SK-N-SH treated with all-trans-retinoic acid at 6 μM for 48 hours (cell line): ENCODE results near the gene KMT2A.

Experiments
- ATAC-seq: fragments of 200-7000 bp; cut with Tn5 transposase; 3 replicates; pipeline ENCODE4 v1.9.1; 2020; ENCODE audit warnings: mild to moderate bottlenecking, moderate library complexity
- ARNTL ChIP-seq: fragments of 450-650 bp; formaldehyde crosslinking; IDR thresholded peaks from 2 replicates; pipeline ENCODE4 v1.5.0; 2020; ENCODE audit warnings: low read depth, mild to moderate bottlenecking, moderate library complexity, borderline replicate concordance
- BACH2 ChIP-seq: fragments of 250-450 bp; sonication (Bioruptor Pico); IDR thresholded peaks from 2 replicates; pipeline ENCODE4 v1.9.0; 2021; ENCODE audit warnings: mild to moderate bottlenecking, borderline replicate concordance
- CSDC2 ChIP-seq: fragments of 250-450 bp; sonication (Bioruptor Pico); IDR thresholded peaks from 2 replicates; pipeline ENCODE4 v1.5.0; 2020; ENCODE audit warnings: mild to moderate bottlenecking, moderate library complexity
- ESRRG ChIP-seq: fragments of 250-450 bp; sonication (Bioruptor Pico); IDR thresholded peaks from 2 replicates; pipeline ENCODE4 v1.6.1; 2021; ENCODE audit warnings: mild to moderate bottlenecking
- GLIS3 ChIP-seq: fragments of 250-450 bp; sonication (Bioruptor Pico); IDR thresholded peaks from 2 replicates; pipeline ENCODE4 v1.5.0; 2020; ENCODE audit warnings: mild to moderate bottlenecking, moderate library complexity
- ISL1 ChIP-seq: fragments of 250-450 bp; sonication (Bioruptor Pico); IDR thresholded peaks from 2 replicates; pipeline ENCODE4 v2.1.2; 2022; ENCODE audit warnings: mild to moderate bottlenecking, moderate library complexity
- OSR1 ChIP-seq: fragments of 250-450 bp; sonication (Bioruptor Pico); IDR thresholded peaks from 2 replicates; pipeline ENCODE4 v1.8.0; 2022; ENCODE audit warnings: moderate library complexity, mild to moderate bottlenecking, inconsistent platforms
- POU6F1 ChIP-seq: fragments of 250-450 bp; sonication (Bioruptor Pico); IDR thresholded peaks from 2 replicates; pipeline ENCODE4 v1.8.0; 2021; ENCODE audit warnings: low read depth, mild to moderate bottlenecking, moderate library complexity, borderline replicate concordance
- PPARA ChIP-seq: fragments of 250-450 bp; sonication (Bioruptor Pico); IDR thresholded peaks from 2 replicates; pipeline ENCODE4 v1.5.0; 2020; ENCODE audit warnings: mild to moderate bottlenecking, borderline replicate concordance
- RARB ChIP-seq: fragments of 250-450 bp; sonication (Bioruptor Pico); IDR thresholded peaks from 2 replicates; pipeline ENCODE4 v1.8.0; 2021; ENCODE audit warnings: mild to moderate bottlenecking, moderate library complexity
- SNAI2 ChIP-seq: fragments of 250-450 bp; sonication (Bioruptor Pico); IDR thresholded peaks from 2 replicates; pipeline ENCODE4 v1.5.0; 2020; ENCODE audit warnings: mild to moderate bottlenecking, moderate library complexity
- TCF4 ChIP-seq: fragments of 250-450 bp; sonication (Bioruptor Pico); IDR thresholded peaks from 2 replicates; pipeline ENCODE4 v1.8.0; 2021; ENCODE audit warnings: mild to moderate bottlenecking, moderate library complexity, borderline replicate concordance
- TOX ChIP-seq: fragments of 250-450 bp; sonication (Bioruptor Pico); IDR thresholded peaks from 2 replicates; pipeline ENCODE4 v1.8.0; 2021; ENCODE audit warnings: mild to moderate bottlenecking, moderate library complexity, borderline replicate concordance
- ZC3H10 ChIP-seq: fragments of 250-450 bp; sonication (Bioruptor Pico); IDR thresholded peaks from 2 replicates; pipeline ENCODE4 v1.5.1; 2021; ENCODE audit warnings: mild to moderate bottlenecking, moderate library complexity
- ZFP3 ChIP-seq: fragments of 250-450 bp; sonication (Bioruptor Pico); IDR thresholded peaks from 2 replicates; pipeline ENCODE4 v1.5.0; 2020; ENCODE audit warnings: mild to moderate bottlenecking, moderate library complexity
- ZFP30 ChIP-seq: fragments of 450-650 bp; formaldehyde crosslinking; IDR thresholded peaks from 2 replicates; pipeline ENCODE4 v1.5.0; 2022; ENCODE audit warnings: mild to moderate bottlenecking, moderate library complexity
- ZNF70 ChIP-seq: fragments of 450-650 bp; formaldehyde crosslinking; IDR thresholded peaks from 2 replicates; pipeline ENCODE4 v1.5.0; 2020; ENCODE audit warnings: mild to moderate bottlenecking, moderate library complexity
- ZNF8 ChIP-seq: fragments of 450-650 bp; formaldehyde crosslinking; IDR thresholded peaks from 2 replicates; pipeline ENCODE4 v1.5.0; 2020; ENCODE audit warnings: mild to moderate bottlenecking, moderate library complexity
- TF ChIP-seq, protein P1 (sequence below): fragments of 250-450 bp; sonication (Bioruptor Pico); IDR thresholded peaks from 2 replicates; pipeline ENCODE4 v1.5.0; 2020; ENCODE audit warnings: mild to moderate bottlenecking, moderate library complexity
- TF ChIP-seq, protein P2 (sequence below): fragments of 250-450 bp; sonication (Bioruptor Pico); IDR thresholded peaks from 2 replicates; pipeline ENCODE4 v1.5.1; 2020; ENCODE audit warnings: low read depth, mild to moderate bottlenecking, moderate library complexity
- TF ChIP-seq, protein P3 (sequence below): fragments of 250-450 bp; sonication (Bioruptor Pico); IDR thresholded peaks from 2 replicates; pipeline ENCODE4 v1.8.0; 2020; ENCODE audit warnings: mild to moderate bottlenecking, moderate library complexity, borderline replicate concordance

KMT2A gene

DNA sequence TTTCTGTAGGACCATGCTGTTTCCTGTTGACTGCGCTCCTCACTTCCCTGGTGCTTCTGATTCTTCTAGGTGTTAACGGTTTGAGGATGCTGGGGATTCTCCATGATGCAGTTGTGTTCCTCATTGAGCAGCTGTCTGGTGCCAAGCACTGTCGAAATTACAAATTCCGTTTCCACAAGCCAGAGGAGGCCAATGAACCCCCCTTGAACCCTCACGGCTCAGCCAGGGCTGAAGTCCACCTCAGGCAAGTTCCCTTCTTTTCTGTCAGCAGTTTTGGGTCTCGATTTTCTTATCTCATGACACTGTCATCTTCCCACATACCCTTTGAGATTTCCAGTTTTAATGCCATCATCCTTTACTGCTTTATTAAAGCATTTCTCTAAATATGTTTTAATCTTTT is 83.3 kb downstream of the KMT2A start:
- TF ChIP-seq PPARA (CRISPR knock-in tag) (no peak), ZFP3 (no peak), ZFP30 (CRISPR knock-in tag) (no peak), SNAI2 (no peak), RARB (CRISPR knock-in tag) (no peak), ARNTL (CRISPR knock-in tag) (no peak), ZNF8 (no peak), ZNF70 (CRISPR knock-in tag) (no peak), ISL1 (CRISPR knock-in tag) (no peak), POU6F1 (no peak), ZC3H10 (CRISPR knock-in tag) (no peak), GLIS3 (no peak), TOX (CRISPR knock-in tag) (no peak), TCF4 (no peak), OSR1 (CRISPR knock-in tag) (no peak), CSDC2 (CRISPR knock-in tag) (no peak), ESRRG (CRISPR knock-in tag) (no peak)
- TF ChIP-seq, protein P1, sequence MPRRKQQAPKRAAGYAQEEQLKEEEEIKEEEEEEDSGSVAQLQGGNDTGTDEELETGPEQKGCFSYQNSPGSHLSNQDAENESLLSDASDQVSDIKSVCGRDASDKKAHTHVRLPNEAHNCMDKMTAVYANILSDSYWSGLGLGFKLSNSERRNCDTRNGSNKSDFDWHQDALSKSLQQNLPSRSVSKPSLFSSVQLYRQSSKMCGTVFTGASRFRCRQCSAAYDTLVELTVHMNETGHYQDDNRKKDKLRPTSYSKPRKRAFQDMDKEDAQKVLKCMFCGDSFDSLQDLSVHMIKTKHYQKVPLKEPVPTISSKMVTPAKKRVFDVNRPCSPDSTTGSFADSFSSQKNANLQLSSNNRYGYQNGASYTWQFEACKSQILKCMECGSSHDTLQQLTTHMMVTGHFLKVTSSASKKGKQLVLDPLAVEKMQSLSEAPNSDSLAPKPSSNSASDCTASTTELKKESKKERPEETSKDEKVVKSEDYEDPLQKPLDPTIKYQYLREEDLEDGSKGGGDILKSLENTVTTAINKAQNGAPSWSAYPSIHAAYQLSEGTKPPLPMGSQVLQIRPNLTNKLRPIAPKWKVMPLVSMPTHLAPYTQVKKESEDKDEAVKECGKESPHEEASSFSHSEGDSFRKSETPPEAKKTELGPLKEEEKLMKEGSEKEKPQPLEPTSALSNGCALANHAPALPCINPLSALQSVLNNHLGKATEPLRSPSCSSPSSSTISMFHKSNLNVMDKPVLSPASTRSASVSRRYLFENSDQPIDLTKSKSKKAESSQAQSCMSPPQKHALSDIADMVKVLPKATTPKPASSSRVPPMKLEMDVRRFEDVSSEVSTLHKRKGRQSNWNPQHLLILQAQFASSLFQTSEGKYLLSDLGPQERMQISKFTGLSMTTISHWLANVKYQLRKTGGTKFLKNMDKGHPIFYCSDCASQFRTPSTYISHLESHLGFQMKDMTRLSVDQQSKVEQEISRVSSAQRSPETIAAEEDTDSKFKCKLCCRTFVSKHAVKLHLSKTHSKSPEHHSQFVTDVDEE: no peak
- TF ChIP-seq, protein P2, sequence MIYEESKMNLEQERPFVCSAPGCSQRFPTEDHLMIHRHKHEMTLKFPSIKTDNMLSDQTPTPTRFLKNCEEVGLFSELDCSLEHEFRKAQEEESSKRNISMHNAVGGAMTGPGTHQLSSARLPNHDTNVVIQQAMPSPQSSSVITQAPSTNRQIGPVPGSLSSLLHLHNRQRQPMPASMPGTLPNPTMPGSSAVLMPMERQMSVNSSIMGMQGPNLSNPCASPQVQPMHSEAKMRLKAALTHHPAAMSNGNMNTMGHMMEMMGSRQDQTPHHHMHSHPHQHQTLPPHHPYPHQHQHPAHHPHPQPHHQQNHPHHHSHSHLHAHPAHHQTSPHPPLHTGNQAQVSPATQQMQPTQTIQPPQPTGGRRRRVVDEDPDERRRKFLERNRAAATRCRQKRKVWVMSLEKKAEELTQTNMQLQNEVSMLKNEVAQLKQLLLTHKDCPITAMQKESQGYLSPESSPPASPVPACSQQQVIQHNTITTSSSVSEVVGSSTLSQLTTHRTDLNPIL (CRISPR knock-in tag): no peak
- TF ChIP-seq, all 23 proteins: peak for 0
- no peak for ATAC-seq

GRCh38 chr11:118521892-118522311 is 85.6 kb downstream of the KMT2A start:
- no peak for ATAC-seq
- no peak for TF ChIP-seq TCF4
- no peak for TF ChIP-seq TOX (CRISPR knock-in tag)
- no peak for TF ChIP-seq OSR1 (CRISPR knock-in tag)
- TF ChIP-seq CSDC2 (CRISPR knock-in tag): no peak
- TF ChIP-seq RARB (CRISPR knock-in tag): no peak
- TF ChIP-seq SNAI2: no peak
- TF ChIP-seq PPARA (CRISPR knock-in tag): no peak
- TF ChIP-seq ZFP30 (CRISPR knock-in tag): no peak
- no peak for TF ChIP-seq ZNF70 (CRISPR knock-in tag)
- no peak for TF ChIP-seq ARNTL (CRISPR knock-in tag)
- TF ChIP-seq BACH2 (CRISPR knock-in tag): no peak
- TF ChIP-seq ESRRG (CRISPR knock-in tag): no peak
- TF ChIP-seq, protein P3, sequence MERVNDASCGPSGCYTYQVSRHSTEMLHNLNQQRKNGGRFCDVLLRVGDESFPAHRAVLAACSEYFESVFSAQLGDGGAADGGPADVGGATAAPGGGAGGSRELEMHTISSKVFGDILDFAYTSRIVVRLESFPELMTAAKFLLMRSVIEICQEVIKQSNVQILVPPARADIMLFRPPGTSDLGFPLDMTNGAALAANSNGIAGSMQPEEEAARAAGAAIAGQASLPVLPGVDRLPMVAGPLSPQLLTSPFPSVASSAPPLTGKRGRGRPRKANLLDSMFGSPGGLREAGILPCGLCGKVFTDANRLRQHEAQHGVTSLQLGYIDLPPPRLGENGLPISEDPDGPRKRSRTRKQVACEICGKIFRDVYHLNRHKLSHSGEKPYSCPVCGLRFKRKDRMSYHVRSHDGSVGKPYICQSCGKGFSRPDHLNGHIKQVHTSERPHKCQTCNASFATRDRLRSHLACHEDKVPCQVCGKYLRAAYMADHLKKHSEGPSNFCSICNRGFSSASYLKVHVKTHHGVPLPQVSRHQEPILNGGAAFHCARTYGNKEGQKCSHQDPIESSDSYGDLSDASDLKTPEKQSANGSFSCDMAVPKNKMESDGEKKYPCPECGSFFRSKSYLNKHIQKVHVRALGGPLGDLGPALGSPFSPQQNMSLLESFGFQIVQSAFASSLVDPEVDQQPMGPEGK: no peak
- no peak for TF ChIP-seq GLIS3
- TF ChIP-seq, protein P1: no peak
- TF ChIP-seq POU6F1: no peak
